HCT116 (cell line): ENCODE measurements around the gene HTR7. TPM values are rescaled to one million over a fixed set of nuclear protein-coding genes. Genes with fewer than 3 reads are reported as not detected.
A peak's percentile ranks its signal among the peaks of the same experiment; 100 is the strongest.

Source experiments
- ATAC-seq: fragments of 200-7000 bp; cut with Tn5 transposase; 2 replicates; pipeline ENCODE4 v1.9.1; 2020; ENCODE audit warnings: mild to moderate bottlenecking, moderate library complexity
- BruUV-seq: library from RNA; stranded (reverse); fragments of 400-500 nt; replicated peaks from 2 replicates; lab custom pipeline; 2021; lab: Mats Ljungman, UMichigan
- CTCF ChIA-PET: fragments of 300-600 bp; sonication (Branson Sonifier 250); formaldehyde crosslinking; loops from one replicate; lab custom pipeline; 2021; ENCODE audit warnings: antibody characterized with exemption; lab: Charles Lee
- POLR2A ChIA-PET: fragments of 300-600, 350-600 bp; sonication (Branson Sonifier 250); formaldehyde crosslinking; loops from one replicate; lab custom pipeline; 2021; ENCODE audit warnings: antibody characterized with exemption; lab: Charles Lee
- RAD21 ChIA-PET, 2 experiments: fragments of 300-600 bp; sonication (Branson Sonifier 250); formaldehyde crosslinking; loops; one replicate each; lab custom pipeline; 2023; ENCODE audit warnings: low total read pairs in 2 of 2; ENCODE audit not compliant: uncharacterized antibody in 2 of 2, unreplicated experiment in 2 of 2, low non-redundant PET in 1 of 2; lab: Charles Lee
- DNase-seq: peaks from one replicate; pipeline ENCODE4 v3.0.0-alpha.2; 2010; ENCODE audit warnings: low read depth, low spot score
- H2AFZ ChIP-seq: fragments of 200-600 bp; shearing (Covaris generic), sonication (generic); 2 replicates; pipeline ENCODE4 v1.6.1; 2017; ENCODE audit warnings: low read depth, mixed run types, mixed read lengths, antibody characterized with exemption, low read length; ENCODE audit not compliant: poor library complexity, severe bottlenecking
- H3K27ac ChIP-seq: 2 replicates; pipeline ENCODE4 v1.5.1; 2012; ENCODE audit warnings: low read depth, low read length
- H3K27me3 ChIP-seq: fragments of 200-600 bp; sonication (generic); 2 replicates; pipeline ENCODE4 v1.6.1; 2016; ENCODE audit warnings: mixed run types, low read length, mixed read lengths; ENCODE audit not compliant: insufficient read depth
- H3K36me3 ChIP-seq, 2 experiments: fragments of 200-500 bp in 1 of 2; fragments of 200-600 bp in 1 of 2; sonication (Bioruptor generic) in 1 of 2; sonication (generic) in 1 of 2; 2 replicates each; pipeline versions ENCODE4 v1.5.1 to v1.6.1; 2014 to 2016; ENCODE audit warnings: low read length in 2 of 2, inconsistent platforms in 1 of 2, mixed read lengths in 1 of 2, mixed run types in 1 of 2; ENCODE audit not compliant: insufficient read depth in 2 of 2, control insufficient read depth in 1 of 2
- H3K4me1 ChIP-seq, 2 experiments: fragments of 200-600 bp in 1 of 2; sonication (generic) in 1 of 2; 2 replicates each; pipeline versions ENCODE4 v1.5.1 to v1.6.1; 2012 to 2017; ENCODE audit warnings: low read length in 2 of 2, inconsistent platforms in 1 of 2, mild to moderate bottlenecking in 1 of 2, mixed read lengths in 1 of 2, mixed run types in 1 of 2, moderate library complexity in 1 of 2; ENCODE audit not compliant: insufficient read depth in 2 of 2, control insufficient read depth in 1 of 2
- H3K4me2 ChIP-seq: fragments of 200-600 bp; sonication (generic); 2 replicates; pipeline ENCODE4 v1.6.1; 2017; ENCODE audit warnings: mixed run types, low read length, mixed read lengths
- H3K4me3 ChIP-seq, 2 experiments: fragments of 200-600 bp in 1 of 2; sonication (generic) in 1 of 2; replicated peaks in 1 of 2; 2 replicates each; pipeline ENCODE4 v1.5.1; 2011 to 2016; ENCODE audit warnings: low read length in 2 of 2, control low read depth in 1 of 2, low read depth in 1 of 2, mild to moderate bottlenecking in 1 of 2, mixed read lengths in 1 of 2, mixed run types in 1 of 2
- H3K79me2 ChIP-seq: fragments of 200-600 bp; sonication (generic); 2 replicates; pipeline ENCODE4 v1.6.1; 2017; ENCODE audit warnings: mild to moderate bottlenecking, mixed run types, low read length, moderate library complexity, mixed read lengths; ENCODE audit not compliant: insufficient read depth
- H3K9ac ChIP-seq: fragments of 200-600 bp; sonication (generic); 2 replicates; pipeline ENCODE4 v1.6.1; 2016; ENCODE audit warnings: low read length, mixed read lengths
- H3K9me2 ChIP-seq: fragments of 200-600 bp; sonication (generic), shearing (Covaris generic); 2 replicates; pipeline ENCODE4 v1.6.1; 2017; ENCODE audit warnings: mixed run types, mild to moderate bottlenecking, moderate library complexity; ENCODE audit not compliant: insufficient read depth
- H3K9me3 ChIP-seq, 2 experiments: fragments of 200-500 bp in 1 of 2; fragments of 200-600 bp in 1 of 2; sonication (Bioruptor generic) in 1 of 2; sonication (generic) in 1 of 2; 2 replicates each; pipeline ENCODE4 v1.6.1; 2014 to 2017; ENCODE audit warnings: low read length in 2 of 2, mixed read lengths in 2 of 2, inconsistent platforms in 1 of 2, low read depth in 1 of 2, mild to moderate bottlenecking in 1 of 2, mixed run types in 1 of 2, moderate library complexity in 1 of 2; ENCODE audit not compliant: control insufficient read depth in 1 of 2, insufficient read depth in 1 of 2
- H4K20me1 ChIP-seq: fragments of 200-600 bp; sonication (generic), shearing (Covaris generic); 2 replicates; pipeline ENCODE4 v1.6.1; 2017; ENCODE audit warnings: mixed run types, mild to moderate bottlenecking, moderate library complexity; ENCODE audit not compliant: insufficient read depth
- CBX3 ChIP-seq: IDR thresholded peaks from 2 replicates; pipeline ENCODE4 v1.6.1; 2012; ENCODE audit warnings: low read depth
- ELF1 ChIP-seq: IDR thresholded peaks from 2 replicates; pipeline ENCODE4 v1.6.1; 2012; ENCODE audit warnings: low read depth, borderline replicate concordance
- EZH2 ChIP-seq: fragments of 200-600 bp; sonication (generic); IDR thresholded peaks from 2 replicates; pipeline ENCODE4 v1.6.1; 2017; ENCODE audit warnings: antibody characterized with exemption, mixed run types
- FOSL1 ChIP-seq: IDR thresholded peaks from 2 replicates; pipeline ENCODE4 v1.6.1; 2012; ENCODE audit warnings: low read depth
- POLR2AphosphoS5 ChIP-seq: IDR thresholded peaks from 2 replicates; pipeline ENCODE4 v1.6.1; 2011; ENCODE audit warnings: mild to moderate bottlenecking, low read depth, low read length, moderate library complexity
- SIN3A ChIP-seq: IDR thresholded peaks from 2 replicates; pipeline ENCODE4 v1.6.1; 2012; ENCODE audit warnings: low read depth
- SP1 ChIP-seq: IDR thresholded peaks from 2 replicates; pipeline ENCODE4 v1.6.1; 2012; ENCODE audit warnings: low read depth
- SRF ChIP-seq: IDR thresholded peaks from 2 replicates; pipeline ENCODE4 v1.6.1; 2012; ENCODE audit warnings: low read depth
- YY1 ChIP-seq: IDR thresholded peaks from 2 replicates; pipeline ENCODE4 v1.6.1; 2011; ENCODE audit warnings: low read length, low read depth, moderate library complexity, mild to moderate bottlenecking; ENCODE audit not compliant: insufficient replicate concordance; ENCODE audit errors: extremely low read depth
- intact Hi-C: fragments of 100-400 bp; cut with micrococcal nuclease; formaldehyde crosslinking; loops from 2 replicates; pipeline ENCODE4 v1.10.0; 2022
- total RNA-seq: library from RNA; stranded (reverse); gene quantifications from one replicate; pipeline ENCODE4 v1.2.1, GENCODE V29; 2021; ENCODE audit not compliant: unreplicated experiment
- TF ChIP-seq, protein P1 (sequence below): IDR thresholded peaks from 2 replicates; pipeline ENCODE4 v1.6.1; 2012; ENCODE audit warnings: low read depth
- TF ChIP-seq, protein P2 (sequence below), 3 experiments: fragments of 200-600 bp in 1 of 3; sonication (generic) in 1 of 3; IDR thresholded peaks in 2 of 3; conservative IDR thresholded peaks in 1 of 3; 2 replicates each; pipeline ENCODE4 v1.5.1; 2012 to 2017; ENCODE audit warnings: low read depth in 2 of 3, low read length in 2 of 3, antibody characterized with exemption in 1 of 3, borderline replicate concordance in 1 of 3, control low read depth in 1 of 3, mild to moderate bottlenecking in 1 of 3, mixed read lengths in 1 of 3, mixed run types in 1 of 3, moderate library complexity in 1 of 3; ENCODE audit not compliant: insufficient read depth in 1 of 3
- TF ChIP-seq, protein P3 (sequence below): IDR thresholded peaks from 2 replicates; pipeline ENCODE4 v1.6.1; 2011; ENCODE audit warnings: mild to moderate bottlenecking, low read length, moderate library complexity; ENCODE audit not compliant: insufficient replicate concordance; ENCODE audit errors: extremely low read depth
- TF ChIP-seq, protein P4 (sequence below): IDR thresholded peaks from 2 replicates; pipeline ENCODE4 v1.6.1; 2012

The HTR7 gene
- total RNA-seq, 1 experiment from 2014 or later, result 32.2 TPM

DNA sequence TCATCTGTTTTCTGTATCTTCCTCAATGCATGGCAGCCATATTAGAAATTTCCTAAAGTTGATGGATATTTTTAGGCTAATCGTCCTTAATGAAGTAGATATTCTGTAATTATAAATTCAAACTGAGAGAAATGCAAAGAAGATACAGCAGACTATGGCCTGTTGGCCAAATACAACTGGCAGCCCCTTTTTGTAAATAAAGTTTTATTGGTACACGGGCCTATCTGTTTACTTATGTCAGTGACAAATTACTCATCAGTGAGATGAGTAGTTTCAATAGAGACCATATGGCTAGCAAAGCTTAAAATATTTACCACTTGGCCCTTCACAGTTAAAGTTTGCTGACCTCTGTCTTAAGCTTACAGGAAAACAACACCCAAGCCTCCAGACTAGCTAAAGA, 112.3 kb downstream of the HTR7 start (continued):
- TF ChIP-seq SRF, result no peak
- TF ChIP-seq SP1, result no peak
- TF ChIP-seq SIN3A, result no peak
- TF ChIP-seq FOSL1, result no peak
- TF ChIP-seq, protein P1, sequence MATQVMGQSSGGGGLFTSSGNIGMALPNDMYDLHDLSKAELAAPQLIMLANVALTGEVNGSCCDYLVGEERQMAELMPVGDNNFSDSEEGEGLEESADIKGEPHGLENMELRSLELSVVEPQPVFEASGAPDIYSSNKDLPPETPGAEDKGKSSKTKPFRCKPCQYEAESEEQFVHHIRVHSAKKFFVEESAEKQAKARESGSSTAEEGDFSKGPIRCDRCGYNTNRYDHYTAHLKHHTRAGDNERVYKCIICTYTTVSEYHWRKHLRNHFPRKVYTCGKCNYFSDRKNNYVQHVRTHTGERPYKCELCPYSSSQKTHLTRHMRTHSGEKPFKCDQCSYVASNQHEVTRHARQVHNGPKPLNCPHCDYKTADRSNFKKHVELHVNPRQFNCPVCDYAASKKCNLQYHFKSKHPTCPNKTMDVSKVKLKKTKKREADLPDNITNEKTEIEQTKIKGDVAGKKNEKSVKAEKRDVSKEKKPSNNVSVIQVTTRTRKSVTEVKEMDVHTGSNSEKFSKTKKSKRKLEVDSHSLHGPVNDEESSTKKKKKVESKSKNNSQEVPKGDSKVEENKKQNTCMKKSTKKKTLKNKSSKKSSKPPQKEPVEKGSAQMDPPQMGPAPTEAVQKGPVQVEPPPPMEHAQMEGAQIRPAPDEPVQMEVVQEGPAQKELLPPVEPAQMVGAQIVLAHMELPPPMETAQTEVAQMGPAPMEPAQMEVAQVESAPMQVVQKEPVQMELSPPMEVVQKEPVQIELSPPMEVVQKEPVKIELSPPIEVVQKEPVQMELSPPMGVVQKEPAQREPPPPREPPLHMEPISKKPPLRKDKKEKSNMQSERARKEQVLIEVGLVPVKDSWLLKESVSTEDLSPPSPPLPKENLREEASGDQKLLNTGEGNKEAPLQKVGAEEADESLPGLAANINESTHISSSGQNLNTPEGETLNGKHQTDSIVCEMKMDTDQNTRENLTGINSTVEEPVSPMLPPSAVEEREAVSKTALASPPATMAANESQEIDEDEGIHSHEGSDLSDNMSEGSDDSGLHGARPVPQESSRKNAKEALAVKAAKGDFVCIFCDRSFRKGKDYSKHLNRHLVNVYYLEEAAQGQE, result no peak

DNA sequence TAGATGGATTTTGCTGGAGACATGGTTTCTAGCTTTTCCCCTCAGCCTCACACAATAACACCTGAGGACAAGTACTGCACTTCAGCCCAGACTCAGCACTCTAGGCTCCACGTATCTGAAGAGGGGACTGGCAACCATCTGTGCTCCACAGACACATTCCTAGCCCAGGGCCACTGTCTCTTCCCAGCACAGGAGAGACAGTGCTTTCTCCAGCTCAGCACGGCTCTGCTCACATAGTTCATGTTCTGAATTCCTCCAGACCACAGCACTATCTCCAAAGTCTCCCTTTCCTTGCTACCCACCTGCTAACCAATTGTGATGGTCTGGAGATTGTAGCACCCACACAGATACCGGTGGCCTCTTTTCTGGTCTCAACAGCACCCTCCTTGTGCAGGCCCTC, 114.5 kb downstream of the HTR7 start:
- no peaks in the 10 kb centered on the region for H3K27me3 ChIP-seq
- CTCF ChIA-PET, result no interaction called here
- H2AFZ ChIP-seq, result no peak overlapping the region
- TF ChIP-seq POLR2AphosphoS5, result no peak
- TF ChIP-seq, protein P1, result no peak
- no peak for TF ChIP-seq ELF1
- TF ChIP-seq, protein P2, sequence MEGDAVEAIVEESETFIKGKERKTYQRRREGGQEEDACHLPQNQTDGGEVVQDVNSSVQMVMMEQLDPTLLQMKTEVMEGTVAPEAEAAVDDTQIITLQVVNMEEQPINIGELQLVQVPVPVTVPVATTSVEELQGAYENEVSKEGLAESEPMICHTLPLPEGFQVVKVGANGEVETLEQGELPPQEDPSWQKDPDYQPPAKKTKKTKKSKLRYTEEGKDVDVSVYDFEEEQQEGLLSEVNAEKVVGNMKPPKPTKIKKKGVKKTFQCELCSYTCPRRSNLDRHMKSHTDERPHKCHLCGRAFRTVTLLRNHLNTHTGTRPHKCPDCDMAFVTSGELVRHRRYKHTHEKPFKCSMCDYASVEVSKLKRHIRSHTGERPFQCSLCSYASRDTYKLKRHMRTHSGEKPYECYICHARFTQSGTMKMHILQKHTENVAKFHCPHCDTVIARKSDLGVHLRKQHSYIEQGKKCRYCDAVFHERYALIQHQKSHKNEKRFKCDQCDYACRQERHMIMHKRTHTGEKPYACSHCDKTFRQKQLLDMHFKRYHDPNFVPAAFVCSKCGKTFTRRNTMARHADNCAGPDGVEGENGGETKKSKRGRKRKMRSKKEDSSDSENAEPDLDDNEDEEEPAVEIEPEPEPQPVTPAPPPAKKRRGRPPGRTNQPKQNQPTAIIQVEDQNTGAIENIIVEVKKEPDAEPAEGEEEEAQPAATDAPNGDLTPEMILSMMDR (IDR thresholded peaks at IDR 0.05 in 2 of 3, conservative IDR thresholded peaks at IDR 0.05 in 1 of 3; ENCODE audit: borderline replicate concordance in 1 of 3, insufficient read depth in 1 of 3, low read depth in 2 of 3, low read length in 2 of 3), result no peak
- TF ChIP-seq SIN3A, result no peak
- TF ChIP-seq, protein P3, sequence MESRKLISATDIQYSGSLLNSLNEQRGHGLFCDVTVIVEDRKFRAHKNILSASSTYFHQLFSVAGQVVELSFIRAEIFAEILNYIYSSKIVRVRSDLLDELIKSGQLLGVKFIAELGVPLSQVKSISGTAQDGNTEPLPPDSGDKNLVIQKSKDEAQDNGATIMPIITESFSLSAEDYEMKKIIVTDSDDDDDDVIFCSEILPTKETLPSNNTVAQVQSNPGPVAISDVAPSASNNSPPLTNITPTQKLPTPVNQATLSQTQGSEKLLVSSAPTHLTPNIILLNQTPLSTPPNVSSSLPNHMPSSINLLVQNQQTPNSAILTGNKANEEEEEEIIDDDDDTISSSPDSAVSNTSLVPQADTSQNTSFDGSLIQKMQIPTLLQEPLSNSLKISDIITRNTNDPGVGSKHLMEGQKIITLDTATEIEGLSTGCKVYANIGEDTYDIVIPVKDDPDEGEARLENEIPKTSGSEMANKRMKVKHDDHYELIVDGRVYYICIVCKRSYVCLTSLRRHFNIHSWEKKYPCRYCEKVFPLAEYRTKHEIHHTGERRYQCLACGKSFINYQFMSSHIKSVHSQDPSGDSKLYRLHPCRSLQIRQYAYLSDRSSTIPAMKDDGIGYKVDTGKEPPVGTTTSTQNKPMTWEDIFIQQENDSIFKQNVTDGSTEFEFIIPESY, result no peak
- no peak for TF ChIP-seq YY1
- TF ChIP-seq EZH2, result no peak
- no peak for TF ChIP-seq SP1
- TF ChIP-seq, protein P4, sequence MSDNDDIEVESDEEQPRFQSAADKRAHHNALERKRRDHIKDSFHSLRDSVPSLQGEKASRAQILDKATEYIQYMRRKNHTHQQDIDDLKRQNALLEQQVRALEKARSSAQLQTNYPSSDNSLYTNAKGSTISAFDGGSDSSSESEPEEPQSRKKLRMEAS, result no peak
- TF ChIP-seq CBX3, result no peak
- intact Hi-C loops, result no loop called here
- H3K4me1 ChIP-seq, result peaks cover 5 to 18% of the 10 kb centered on the region in 2 experiments; a peak in 2 of 4 replicates
- DNase-seq (no peak), ATAC-seq (no peak)
- no peak overlapping the region for H3K9ac ChIP-seq
- H3K79me2 ChIP-seq, result peaks cover 22% of the 10 kb centered on the region; the same call in 1 of the 2 replicates
- H3K9me2 ChIP-seq, result no peaks in the 10 kb centered on the region
- RAD21 ChIA-PET, result no interaction called here
- H3K4me2 ChIP-seq, result 0 out of 2 replicates have a peak overlapping the region, but pooled peaks have one; percentile 34
- BruUV-seq, result no TSS peak
- H3K27ac ChIP-seq, result no peak overlapping the region
- H4K20me1 ChIP-seq, result no peaks in the 10 kb centered on the region
- POLR2A ChIA-PET, result no interaction called here
- no peak overlapping the region for H3K4me3 ChIP-seq
- H3K36me3 ChIP-seq, result peaks cover 2 to 5% of the 10 kb centered on the region in 2 experiments; a peak in 1 of 4 replicates
- no peaks in the 10 kb centered on the region for H3K9me3 ChIP-seq
